ENCODE measurements around the gene EIF2B1.

- TF ChIP-seq CTCF (IDR thresholded peaks at IDR 0.05; ENCODE audit: low read length) (no peak), EZH2 (optimal IDR thresholded peaks at IDR 0.05; ENCODE audit: low read depth, low read length) (no peak), EZH2phosphoT487 (IDR thresholded peaks at IDR 0.05; ENCODE audit: low read length) (no peak)
Measured at GRCh38 chr12:123676616-123677320, 43.3 kb upstream of the EIF2B1 start.

All from MM.1S (cell line).